Endothelial cell of umbilical vein (primary cell): ENCODE measurements around the gene LIMS3. TPM values are rescaled to one million over a fixed set of nuclear protein-coding genes. Genes with fewer than 3 reads are reported as not detected.
"Not testable (repeated sequence)": the region's sequence is repeated elsewhere in the genome, so short reads cannot be mapped to it uniquely, and the experiment has no call there.

Experiments
- BruUV-seq: library from RNA; stranded (reverse); fragments of 400-500 nt; replicated peaks from 2 replicates; lab custom pipeline; 2021; lab: Mats Ljungman, UMichigan
- CTCF ChIA-PET: fragments of 300-600, 350-600 bp; sonication (Branson Sonifier 250); formaldehyde crosslinking; loops from one replicate; lab custom pipeline; 2021; ENCODE audit warnings: antibody characterized with exemption, inconsistent platforms; lab: Charles Lee
- POLR2A ChIA-PET: fragments of 300-600, 350-600 bp; sonication (Branson Sonifier 250); formaldehyde crosslinking; loops from one replicate; lab custom pipeline; 2021; ENCODE audit warnings: antibody characterized with exemption, inconsistent platforms; lab: Charles Lee
- DNase-seq: peaks from one replicate; pipeline ENCODE4 v3.0.0-alpha.2; 2011; ENCODE audit warnings: low read depth, low spot score
- FAIRE-seq: peaks from 2 replicates; lab custom pipeline; 2011; peaks lifted over from hg19 to GRCh38; lab: Jason Lieb, UNC
- H2AFZ ChIP-seq: 2 replicates; pipeline ENCODE4 v1.6.0; 2012; ENCODE audit warnings: low read depth, low read length, control low read depth, inconsistent platforms
- H3K27ac ChIP-seq: 2 replicates; pipeline ENCODE4 v1.5.1; 2011; ENCODE audit warnings: low read depth, mild to moderate bottlenecking, control low read depth, low read length, moderate library complexity; ENCODE audit not compliant: insufficient read depth
- H3K27me3 ChIP-seq, 2 experiments: 2 replicates each; pipeline versions ENCODE4 v1.6.0 to v1.6.1; 2011; ENCODE audit warnings: low read length in 2 of 2, mixed read lengths in 1 of 2; ENCODE audit not compliant: control insufficient read depth in 2 of 2, insufficient read depth in 2 of 2
- H3K36me3 ChIP-seq, 2 experiments: 2 replicates in 1 of 2; 3 replicates in 1 of 2; pipeline ENCODE4 v1.5.1; 2011; ENCODE audit warnings: low read length in 2 of 2, mild to moderate bottlenecking in 1 of 2, moderate library complexity in 1 of 2; ENCODE audit not compliant: control insufficient read depth in 2 of 2, insufficient read depth in 2 of 2; ENCODE audit errors: extremely low read depth in 1 of 2
- H3K4me1 ChIP-seq: 3 replicates; pipeline ENCODE4 v1.5.1; 2011; ENCODE audit warnings: mild to moderate bottlenecking, low read length; ENCODE audit not compliant: control insufficient read depth, insufficient read depth; ENCODE audit errors: extremely low read depth
- H3K4me2 ChIP-seq: 2 replicates; pipeline ENCODE4 v1.6.1; 2011; ENCODE audit warnings: low read length, control low read depth, mixed read lengths; ENCODE audit not compliant: insufficient read depth
- H3K4me3 ChIP-seq, 3 experiments: fragments of 200-600 bp in 1 of 3; sonication (generic), shearing (Covaris generic) in 1 of 3; replicated peaks in 1 of 3; 2 replicates each; pipeline ENCODE4 v1.5.1; 2011 to 2016; ENCODE audit warnings: control low read depth in 3 of 3, low read length in 3 of 3, mild to moderate bottlenecking in 2 of 3, inconsistent platforms in 1 of 3, low read depth in 1 of 3, moderate library complexity in 1 of 3; ENCODE audit not compliant: insufficient read depth in 1 of 3
- H3K79me2 ChIP-seq: 2 replicates; pipeline ENCODE4 v1.6.0; 2012; ENCODE audit warnings: low read length, inconsistent platforms; ENCODE audit not compliant: control insufficient read depth, insufficient read depth
- H3K9ac ChIP-seq: replicated peaks from 2 replicates; pipeline ENCODE3; 2011; ENCODE audit warnings: low read length, control low read depth; ENCODE audit not compliant: insufficient read depth; ENCODE audit errors: extremely low read depth
- H3K9me1 ChIP-seq: replicated peaks from 3 replicates; pipeline ENCODE4 v1.6.0; 2011; ENCODE audit warnings: mild to moderate bottlenecking, low read length; ENCODE audit not compliant: control insufficient read depth, insufficient read depth; ENCODE audit errors: extremely low read depth
- H3K9me3 ChIP-seq: replicated peaks from 2 replicates; pipeline ENCODE4 v1.5.1; 2012; ENCODE audit warnings: low read length, inconsistent platforms; ENCODE audit not compliant: control insufficient read depth, insufficient read depth
- H4K20me1 ChIP-seq: replicated peaks from 2 replicates; pipeline ENCODE3; 2011; ENCODE audit warnings: mild to moderate bottlenecking, low read length; ENCODE audit not compliant: control insufficient read depth, insufficient read depth; ENCODE audit errors: extremely low read depth
- dilution Hi-C: fragments of 300-500 bp; cut with MboI; formaldehyde crosslinking; loops from one replicate; pipeline ENCODE4 v1.15.0; 2019; ENCODE audit warnings: low sequenced_read_pairs; ENCODE audit not compliant: extremely low pct_ligation_motif_present
- intact Hi-C: fragments of 100-400 bp; cut with micrococcal nuclease; formaldehyde crosslinking; loops from one replicate; pipeline ENCODE4 v1.10.0; 2022
- polyA plus RNA-seq, 4 experiments: library from polyadenylated mRNA; depleted of rRNA in 3 of 4; stranded (reverse) in 3 of 4; unstranded in 1 of 4; fragments of >200 nt; gene quantifications; 2 replicates each; pipeline versions ENCODE4 v1.2.1 to v1.2.3, GENCODE V29; 2011 to 2012; ENCODE audit warnings: missing spikeins in 1 of 4
- total RNA-seq: library from RNA; stranded (reverse); gene quantifications from 2 replicates; pipeline ENCODE4 v1.2.3, GENCODE V29; 2021

Gene LIMS3
- total and polyA plus RNA-seq, 2 donors (not counting 3 experiments of a cell fraction or from before 2014, with no cell fraction given), result 9.4 to 13.5 TPM

- CTCF ChIA-PET, H3K27me3 ChIP-seq, H3K9ac ChIP-seq, dilution Hi-C loops, H3K36me3 ChIP-seq, BruUV-seq, H3K27ac ChIP-seq, H3K4me1 ChIP-seq, intact Hi-C loops, H3K4me2 ChIP-seq, H2AFZ ChIP-seq, H3K79me2 ChIP-seq, FAIRE-seq, H3K9me3 ChIP-seq, POLR2A ChIA-PET, H3K4me3 ChIP-seq, H4K20me1 ChIP-seq, DNase-seq, H3K9me1 ChIP-seq: not testable (repeated sequence)
Measured at GRCh38 chr2:109966858-109967257, 68.4 kb downstream of the LIMS3 start.

- H3K79me2 ChIP-seq, POLR2A ChIA-PET, H3K4me1 ChIP-seq, H3K9me3 ChIP-seq, H3K9me1 ChIP-seq, H3K4me2 ChIP-seq, H3K4me3 ChIP-seq, H3K9ac ChIP-seq, CTCF ChIA-PET, H3K27me3 ChIP-seq, H3K36me3 ChIP-seq, BruUV-seq, FAIRE-seq, dilution Hi-C loops, DNase-seq, H2AFZ ChIP-seq, intact Hi-C loops, H4K20me1 ChIP-seq, H3K27ac ChIP-seq: not testable (repeated sequence)
Measured at GRCh38 chr2:109969864-109970263, 71.4 kb downstream of the LIMS3 start.

DNA sequence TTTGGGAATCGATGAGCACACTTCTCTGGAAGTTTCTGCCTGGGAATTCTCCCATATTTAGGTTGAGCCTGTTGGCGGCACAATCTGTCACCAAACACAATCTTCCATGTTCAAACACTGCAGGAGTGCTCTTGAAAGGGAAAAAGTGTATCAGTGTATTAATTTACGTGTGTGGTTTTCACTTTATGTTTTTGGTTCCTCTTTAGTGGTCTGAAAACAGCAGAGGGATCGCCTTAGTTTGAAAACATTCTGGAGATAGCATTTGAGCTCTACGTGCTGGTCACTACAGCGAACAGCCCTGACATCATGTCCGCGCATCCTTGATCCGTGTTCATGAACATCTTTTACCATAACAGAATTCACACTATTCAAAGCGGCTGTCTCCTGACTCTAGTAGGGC lies 73.2 kb downstream of the LIMS3 start:
- H2AFZ ChIP-seq, H3K4me1 ChIP-seq, H3K27ac ChIP-seq, H3K4me3 ChIP-seq, H4K20me1 ChIP-seq, FAIRE-seq, H3K9me3 ChIP-seq, H3K79me2 ChIP-seq, POLR2A ChIA-PET, H3K36me3 ChIP-seq, intact Hi-C loops, H3K9ac ChIP-seq, dilution Hi-C loops, BruUV-seq, H3K9me1 ChIP-seq, H3K4me2 ChIP-seq, DNase-seq, H3K27me3 ChIP-seq, CTCF ChIA-PET: not testable (repeated sequence)

Other genes with a start within 250 kb of the LIMS3 start
- 47.6 and 58.0 TPM in 2 replicates for gene RGPD5, start 104.4 kb upstream of the LIMS3 start, total RNA-seq
- 10.4 and 10.5 TPM in 2 replicates for gene RGPD5, start 104.4 kb upstream of the LIMS3 start, polyA plus RNA-seq
- gene MALL, start 217.1 kb downstream of the LIMS3 start, total RNA-seq, result 104 and 114 TPM in 2 replicates
- gene MALL, start 217.1 kb downstream of the LIMS3 start, polyA plus RNA-seq, result 26.3 and 31.5 TPM in 2 replicates